OCI-LY3 (cell line): ENCODE results near the gene WDR5.

ENCODE experiments used
- H2AFZ ChIP-seq: fragments of 200-600, 300-600 bp; shearing (Covaris generic); 2 replicates; pipeline ENCODE4 v1.6.0; 2014; ENCODE audit warnings: antibody characterized with exemption, low read depth, low read length
- H3K27ac ChIP-seq: fragments of 200-600, 300-600 bp; sonication (generic); 2 replicates; pipeline ENCODE4 v1.5.1; 2014; ENCODE audit warnings: mild to moderate bottlenecking, low read length, moderate library complexity, mixed read lengths
- H3K27me3 ChIP-seq: fragments of 200-600, 300-600 bp; sonication (generic); 2 replicates; pipeline ENCODE4 v1.6.1; 2014; ENCODE audit warnings: low read depth, low read length, mixed read lengths
- H3K36me3 ChIP-seq: fragments of 200-600, 300-600 bp; sonication (generic); replicated peaks from 2 replicates; pipeline ENCODE3; 2014; ENCODE audit warnings: low read depth, low read length, mixed read lengths
- H3K4me1 ChIP-seq: fragments of 300-600, 200-600 bp; sonication (generic); 2 replicates; pipeline ENCODE4 v1.6.1; 2014; ENCODE audit warnings: low read length, mixed read lengths
- H3K4me2 ChIP-seq: fragments of 200-600, 300-600 bp; sonication (generic); 2 replicates; pipeline ENCODE4 v1.6.1; 2014; ENCODE audit warnings: low read length, mixed read lengths
- H3K4me3 ChIP-seq: fragments of 300-600, 200-600 bp; sonication (generic); 2 replicates; pipeline ENCODE4 v1.5.1; 2014; ENCODE audit warnings: antibody characterized with exemption, mild to moderate bottlenecking, low read length, moderate library complexity
- H3K79me2 ChIP-seq: fragments of 300-600, 200-600 bp; shearing (Covaris generic); 2 replicates; pipeline ENCODE4 v1.6.1; 2014; ENCODE audit warnings: mild to moderate bottlenecking, low read length, mixed read lengths
- H3K9ac ChIP-seq: fragments of 300-600, 200-600 bp; shearing (Covaris generic); 2 replicates; pipeline ENCODE4 v1.6.0; 2014; ENCODE audit warnings: mild to moderate bottlenecking, low read length, moderate library complexity
- H3K9me3 ChIP-seq: fragments of 200-600, 300-600 bp; shearing (Covaris generic); 2 replicates; pipeline ENCODE4 v1.6.1; 2014; ENCODE audit warnings: low read length, mixed read lengths; ENCODE audit not compliant: insufficient read depth
- H4K20me1 ChIP-seq: fragments of 200-600, 300-600 bp; sonication (generic); 2 replicates; pipeline ENCODE4 v1.6.1; 2016; ENCODE audit warnings: low read length, mixed read lengths; ENCODE audit not compliant: insufficient read depth
- EZH2phosphoT487 ChIP-seq: fragments of 200-600 bp; shearing (Covaris generic); IDR thresholded peaks from 2 replicates; pipeline ENCODE4 v1.6.1; 2018; ENCODE audit warnings: antibody characterized with exemption, mixed run types, low read depth
- TF ChIP-seq, protein P1 (sequence below): fragments of 200-600, 300-600 bp; sonication (generic); IDR thresholded peaks from 2 replicates; pipeline ENCODE4 v1.5.1; 2014; ENCODE audit warnings: antibody characterized with exemption, low read length, low read depth

The WDR5 gene

GRCh38 chr9:134165357-134166315, 29.8 kb downstream of the WDR5 start:
- peaks cover 3% of the 10 kb centered on the region for H3K36me3 ChIP-seq
- no peak overlapping the region for H3K9ac ChIP-seq
- H3K27ac ChIP-seq, result no peak overlapping the region

GRCh38 chr9:134166374-134166773, 30.5 kb downstream of the WDR5 start:
- H3K4me3 ChIP-seq, result no peak overlapping the region
- no peaks in the 10 kb centered on the region for H3K27me3 ChIP-seq

More at GRCh38 chr9:134165357-134166315, 29.8 kb downstream of the WDR5 start:
- Histone ChIP-seq H3K9me3 (no peaks in the 10 kb centered on the region), H3K27me3 (no peaks in the 10 kb centered on the region), H4K20me1 (no peaks in the 10 kb centered on the region), H2AFZ (no peak overlapping the region), H3K79me2 (peaks cover 2% of the 10 kb centered on the region; the same call in 1 of the 2 replicates), H3K4me1 (peaks cover 9% of the 10 kb centered on the region), H3K4me2 (no peak overlapping the region), H3K4me3 (no peak overlapping the region)
- TF ChIP-seq EZH2phosphoT487, result no peak
- TF ChIP-seq, protein P1, sequence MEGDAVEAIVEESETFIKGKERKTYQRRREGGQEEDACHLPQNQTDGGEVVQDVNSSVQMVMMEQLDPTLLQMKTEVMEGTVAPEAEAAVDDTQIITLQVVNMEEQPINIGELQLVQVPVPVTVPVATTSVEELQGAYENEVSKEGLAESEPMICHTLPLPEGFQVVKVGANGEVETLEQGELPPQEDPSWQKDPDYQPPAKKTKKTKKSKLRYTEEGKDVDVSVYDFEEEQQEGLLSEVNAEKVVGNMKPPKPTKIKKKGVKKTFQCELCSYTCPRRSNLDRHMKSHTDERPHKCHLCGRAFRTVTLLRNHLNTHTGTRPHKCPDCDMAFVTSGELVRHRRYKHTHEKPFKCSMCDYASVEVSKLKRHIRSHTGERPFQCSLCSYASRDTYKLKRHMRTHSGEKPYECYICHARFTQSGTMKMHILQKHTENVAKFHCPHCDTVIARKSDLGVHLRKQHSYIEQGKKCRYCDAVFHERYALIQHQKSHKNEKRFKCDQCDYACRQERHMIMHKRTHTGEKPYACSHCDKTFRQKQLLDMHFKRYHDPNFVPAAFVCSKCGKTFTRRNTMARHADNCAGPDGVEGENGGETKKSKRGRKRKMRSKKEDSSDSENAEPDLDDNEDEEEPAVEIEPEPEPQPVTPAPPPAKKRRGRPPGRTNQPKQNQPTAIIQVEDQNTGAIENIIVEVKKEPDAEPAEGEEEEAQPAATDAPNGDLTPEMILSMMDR, result no peak

DNA sequence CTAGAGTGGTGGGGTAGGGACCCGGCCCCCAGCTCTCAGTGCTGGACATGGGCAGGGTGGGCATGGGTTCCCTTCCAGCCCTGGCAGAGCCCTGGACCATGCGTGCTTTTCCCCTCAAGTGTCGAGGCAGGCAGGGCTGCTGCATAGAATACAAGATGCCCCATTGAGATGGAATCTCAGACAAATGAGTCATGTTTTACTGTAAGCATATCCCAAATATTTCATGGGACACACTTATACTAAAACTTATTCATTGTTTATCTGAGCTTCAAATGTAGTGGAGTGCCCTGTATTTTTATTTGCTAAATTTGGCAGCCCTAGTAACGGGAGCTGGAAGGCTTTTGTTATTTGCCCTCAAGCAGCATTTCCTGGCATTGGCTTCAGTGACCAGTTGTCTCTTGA, 31.6 kb downstream of the WDR5 start:
- no peaks in the 10 kb centered on the region for H3K36me3 ChIP-seq
- peaks cover 9% of the 10 kb centered on the region for H3K4me1 ChIP-seq
- H3K9me3 ChIP-seq, result no peaks in the 10 kb centered on the region
- H3K27me3 ChIP-seq, result no peaks in the 10 kb centered on the region
- TF ChIP-seq EZH2phosphoT487, result no peak
- TF ChIP-seq, protein P1, result no peak
- H3K27ac ChIP-seq, result no peak overlapping the region
- H3K4me2 ChIP-seq, result no peak overlapping the region
- H3K9ac ChIP-seq, result no peak overlapping the region
- H3K4me3 ChIP-seq, result no peak overlapping the region
- H2AFZ ChIP-seq, result no peak overlapping the region
- no peaks in the 10 kb centered on the region for H4K20me1 ChIP-seq
- peaks cover 2% of the 10 kb centered on the region; the same call in 1 of the 2 replicates for H3K79me2 ChIP-seq

More at GRCh38 chr9:134166374-134166773, 30.5 kb downstream of the WDR5 start:
- no peak overlapping the region for H3K9ac ChIP-seq
- no peaks in the 10 kb centered on the region for H4K20me1 ChIP-seq
- peaks cover 2% of the 10 kb centered on the region; the same call in 1 of the 2 replicates for H3K79me2 ChIP-seq
- TF ChIP-seq EZH2phosphoT487, result no peak
- TF ChIP-seq, protein P1, result no peak
- H3K9me3 ChIP-seq, result no peaks in the 10 kb centered on the region
- no peaks in the 10 kb centered on the region for H3K36me3 ChIP-seq
- no peak overlapping the region for H3K4me2 ChIP-seq
- peaks cover 9% of the 10 kb centered on the region for H3K4me1 ChIP-seq
- no peak overlapping the region for H3K27ac ChIP-seq
- H2AFZ ChIP-seq, result no peak overlapping the region

GRCh38 chr9:134168757-134169550, 33.1 kb downstream of the WDR5 start:
- Histone ChIP-seq H4K20me1 (no peaks in the 10 kb centered on the region), H2AFZ (no peak overlapping the region), H3K36me3 (no peaks in the 10 kb centered on the region), H3K9ac (no peak overlapping the region), H3K4me1 (peaks cover 15% of the 10 kb centered on the region), H3K4me2 (no peak overlapping the region), H3K79me2 (peaks cover 2% of the 10 kb centered on the region; the same call in 1 of the 2 replicates), H3K27me3 (no peaks in the 10 kb centered on the region), H3K27ac (no peak overlapping the region), H3K9me3 (no peaks in the 10 kb centered on the region), H3K4me3 (no peak overlapping the region)
- TF ChIP-seq, protein P1, result peak; percentile 19
- no peak for TF ChIP-seq EZH2phosphoT487
